GM12878 (cell line): ENCODE data around the gene DIABLO. TPM values are rescaled to one million over a fixed set of nuclear protein-coding genes. Genes with fewer than 3 reads are reported as not detected.

Experiments used
- ATAC-seq: fragments of 200-7000 bp; cut with Tn5 transposase; 3 replicates; pipeline ENCODE4 v1.9.1; 2020; ENCODE audit warnings: mild to moderate bottlenecking, moderate library complexity
- BruUV-seq: library from RNA; stranded (reverse); fragments of 400-500 nt; replicated peaks from 2 replicates; lab custom pipeline; 2021; lab: Mats Ljungman, UMichigan
- CTCF ChIA-PET: fragments of 300-600 bp; sonication (Branson Sonifier 250); formaldehyde crosslinking; extraction: SDS; loops from one replicate; lab custom pipeline; 2021; ENCODE audit warnings: inconsistent platforms; lab: Yijun Ruan, JAX
- POLR2A ChIA-PET: fragments of 350-600 bp; formaldehyde crosslinking; extraction: SDS; loops from one replicate; lab custom pipeline; 2021; ENCODE audit warnings: inconsistent platforms; lab: Charles Lee
- RAD21 ChIA-PET: fragments of 300-600 bp; sonication (Branson Sonifier 250); formaldehyde crosslinking; loops from one replicate; lab custom pipeline; 2023; ENCODE audit warnings: antibody characterized with exemption; ENCODE audit not compliant: unreplicated experiment; lab: Charles Lee
- SMC1A ChIA-PET: fragments of 300-600 bp; sonication (Branson Sonifier 250); formaldehyde crosslinking; loops from one replicate; lab custom pipeline; 2023; ENCODE audit not compliant: unreplicated experiment, uncharacterized antibody; lab: Charles Lee
- DNase-seq: peaks from one replicate; pipeline ENCODE4 v3.0.0-alpha.2; 2011; ENCODE audit warnings: low read depth, low spot score
- FAIRE-seq: peaks from 3 replicates; lab custom pipeline; 2011; peaks lifted over from hg19 to GRCh38; lab: Jason Lieb, UNC
- H2AFZ ChIP-seq: 2 replicates; pipeline ENCODE4 v1.6.0; 2011; ENCODE audit warnings: low read depth, low read length, control low read depth; ENCODE audit not compliant: control insufficient read depth
- H3K27ac ChIP-seq: 2 replicates; pipeline ENCODE4 v1.5.1; 2011; ENCODE audit warnings: control low read depth; ENCODE audit not compliant: control insufficient read depth, insufficient read depth
- H3K27me3 ChIP-seq, 2 experiments: replicated peaks in 1 of 2; 2 replicates each; pipeline versions ENCODE4 v1.6.0 to v1.6.1; 2011; ENCODE audit warnings: low read length in 1 of 2; ENCODE audit not compliant: control insufficient read depth in 2 of 2, insufficient read depth in 2 of 2
- H3K36me3 ChIP-seq, 2 experiments: 2 replicates each; pipeline ENCODE4 v1.5.1; 2011; ENCODE audit warnings: low read length in 1 of 2; ENCODE audit not compliant: control insufficient read depth in 2 of 2, insufficient read depth in 2 of 2
- H3K4me1 ChIP-seq: 2 replicates; pipeline ENCODE4 v1.6.1; 2011; ENCODE audit warnings: mild to moderate bottlenecking, low read length, moderate library complexity, mixed read lengths; ENCODE audit not compliant: control insufficient read depth, insufficient read depth
- H3K4me2 ChIP-seq: 2 replicates; pipeline ENCODE4 v1.6.0; 2011; ENCODE audit warnings: control low read depth; ENCODE audit not compliant: control insufficient read depth, insufficient read depth
- H3K4me3 ChIP-seq: fragments of 200-600 bp; sonication (generic); 2 replicates; pipeline ENCODE4 v1.5.1; 2016
- H3K79me2 ChIP-seq: 2 replicates; pipeline ENCODE4 v1.6.0; 2011; ENCODE audit warnings: low read length; ENCODE audit not compliant: control insufficient read depth, insufficient read depth
- H3K9ac ChIP-seq: 2 replicates; pipeline ENCODE4 v1.8.0; 2011; ENCODE audit warnings: low read length, control low read depth, mixed read lengths; ENCODE audit not compliant: control insufficient read depth, insufficient read depth
- H3K9me3 ChIP-seq: replicated peaks from 3 replicates; pipeline ENCODE4 v1.5.1; 2011; ENCODE audit warnings: mild to moderate bottlenecking, low read length; ENCODE audit not compliant: control insufficient read depth, insufficient read depth
- H4K20me1 ChIP-seq: 2 replicates; pipeline ENCODE4 v1.6.0; 2011; ENCODE audit not compliant: control insufficient read depth, insufficient read depth
- BMI1 ChIP-seq: fragments of 450-650 bp; IDR thresholded peaks from 2 replicates; pipeline ENCODE4 v1.6.1; 2016; ENCODE audit warnings: mild to moderate bottlenecking, moderate library complexity, borderline replicate concordance
- CHD4 ChIP-seq: fragments of 200-600 bp; sonication (generic); IDR thresholded peaks from 2 replicates; pipeline ENCODE4 v1.6.1; 2016; ENCODE audit warnings: mild to moderate bottlenecking
- FOS ChIP-seq: IDR thresholded peaks from 3 replicates; pipeline ENCODE4 v1.6.1; 2011; ENCODE audit warnings: borderline replicate concordance; ENCODE audit not compliant: insufficient read length; ENCODE audit errors: extremely low read depth
- FOXK2 ChIP-seq: fragments of 450-650 bp; IDR thresholded peaks from 2 replicates; pipeline ENCODE4 v1.6.1; 2017; ENCODE audit warnings: mild to moderate bottlenecking, moderate library complexity
- FOXM1 ChIP-seq: IDR thresholded peaks from 2 replicates; pipeline ENCODE4 v1.6.1; 2012; ENCODE audit warnings: low read depth, mild to moderate bottlenecking, inconsistent platforms, low read length, moderate library complexity
- NFYB ChIP-seq: IDR thresholded peaks from 2 replicates; pipeline ENCODE4 v1.6.1; 2011; ENCODE audit warnings: low read depth, mild to moderate bottlenecking, low read length, improper control_type of control experiment, moderate library complexity; ENCODE audit not compliant: insufficient read depth
- POLR2AphosphoS5 ChIP-seq: IDR thresholded peaks from 2 replicates; pipeline ENCODE4 v1.6.1; 2011; ENCODE audit warnings: mild to moderate bottlenecking, low read length, inconsistent platforms
- RUNX3 ChIP-seq: IDR thresholded peaks from 2 replicates; pipeline ENCODE4 v1.6.1; 2012; ENCODE audit warnings: low read length, inconsistent platforms
- SKIL ChIP-seq: fragments of 450-650 bp; IDR thresholded peaks from 2 replicates; pipeline ENCODE4 v1.6.1; 2017; ENCODE audit warnings: mild to moderate bottlenecking, low read depth, inconsistent platforms; ENCODE audit not compliant: poor library complexity, severe bottlenecking
- ZNF24 ChIP-seq: fragments of 450-650 bp; IDR thresholded peaks from 2 replicates; pipeline ENCODE4 v1.6.1; 2017; ENCODE audit warnings: antibody characterized with exemption, mild to moderate bottlenecking
- WGBS: methylation state at CpG from one replicate; pipeline ENCODE4 v1.1.6; 2016; ENCODE audit warnings: low lambda C conversion rate; ENCODE audit not compliant: insufficient replicate concordance, insufficient coverage; ENCODE audit errors: missing lambda C conversion rate; 5-methylcytosine and 5-hydroxymethylcytosine counted together
- in situ Hi-C: fragments of 300-500 bp; cut with MboI; formaldehyde crosslinking; loops from 9 replicates; pipeline ENCODE4 v1.14.3; 2018; ENCODE audit warnings: mixed read lengths
- intact Hi-C: fragments of 100-400 bp; cut with micrococcal nuclease; formaldehyde crosslinking; loops from one replicate; pipeline ENCODE4 v1.14.2; 2022; ENCODE audit not compliant: unreplicated experiment
- polyA plus RNA-seq, 11 experiments: library from polyadenylated mRNA; depleted of rRNA in 4 of 11; unstranded in 6 of 11; stranded (reverse) in 5 of 11; fragments of >200 nt; fragmentation: Nextera tagmentation in 4 of 11; fragmentation: Illumina TruSeq in 1 of 11; extraction: Ambion mirVana in 4 of 11; extraction: Trizol in 1 of 11; gene quantifications; 1 replicate in 1 of 11; 2 replicates in 10 of 11; pipeline versions ENCODE4 v1.2.1 to v1.2.3, GENCODE V29; 2011 to 2016; ENCODE audit warnings: inconsistent platforms in 2 of 11, missing spikeins in 2 of 11, low read depth in 1 of 11
- total RNA-seq, 4 experiments: library from RNA; depleted of rRNA in 3 of 4; stranded (reverse); fragments of >200 nt in 3 of 4; fragmentation: Illumina TruSeq in 1 of 4; extraction: Trizol in 1 of 4; gene quantifications; 2 replicates each; pipeline versions ENCODE4 v1.2.1 to v1.2.3, GENCODE V29; 2013 to 2021
- TF ChIP-seq, protein P1 (sequence below): fragments of 450-650 bp; formaldehyde crosslinking; IDR thresholded peaks from 2 replicates; pipeline ENCODE4 v1.5.0; 2022; ENCODE audit warnings: mild to moderate bottlenecking, missing genetic modification characterization

Gene DIABLO
- total and polyA plus RNA-seq, 10 of the 15 experiments (the other 5 are each of a cell fraction or from before 2014, with no cell fraction given) = 18.3 to 69.9 (median 46.2) TPM

GRCh38 chr12:122194804-122195203 lies 31.0 kb downstream of the DIABLO start (continued):
- no peak for TF ChIP-seq SKIL
- TF ChIP-seq, all 136 proteins: peak for 0

- in situ Hi-C loops = loop anchor here (5.0 kb wide), 1 partner anchor 135 kb away; no protein-coding TSS in a partner anchor
- CTCF ChIA-PET = interaction anchor here (0.6 to 4.1 kb wide), 4 partner anchors 29 to 347 kb away, joined by 3 to 29 read pairs (median 4); no protein-coding TSS in a partner anchor
- Histone ChIP-seq H3K27me3 (no peaks in the 10 kb centered on the region; a peak in 1 of 4 replicates), H2AFZ (no peak overlapping the region), H3K4me3 (no peak overlapping the region), H3K36me3 (no peaks in the 10 kb centered on the region), H3K4me2 (no peak overlapping the region), H3K79me2 (no peaks in the 10 kb centered on the region), H3K27ac (no peak overlapping the region), H4K20me1 (no peaks in the 10 kb centered on the region), H3K9me3 (peaks cover 3% of the 10 kb centered on the region; the same call in 1 of the 3 replicates), H3K9ac (no peak overlapping the region), H3K4me1 (no peaks in the 10 kb centered on the region)
- intact Hi-C loops = no loop called here
- FAIRE-seq (no peak), ATAC-seq (no peak), DNase-seq (no peak)
- no peak for TF ChIP-seq FOS
- no peak for TF ChIP-seq BMI1
- TF ChIP-seq FOXK2 = no peak
- no peak for TF ChIP-seq CHD4
- TF ChIP-seq RUNX3 = no peak
- TF ChIP-seq, protein P1, sequence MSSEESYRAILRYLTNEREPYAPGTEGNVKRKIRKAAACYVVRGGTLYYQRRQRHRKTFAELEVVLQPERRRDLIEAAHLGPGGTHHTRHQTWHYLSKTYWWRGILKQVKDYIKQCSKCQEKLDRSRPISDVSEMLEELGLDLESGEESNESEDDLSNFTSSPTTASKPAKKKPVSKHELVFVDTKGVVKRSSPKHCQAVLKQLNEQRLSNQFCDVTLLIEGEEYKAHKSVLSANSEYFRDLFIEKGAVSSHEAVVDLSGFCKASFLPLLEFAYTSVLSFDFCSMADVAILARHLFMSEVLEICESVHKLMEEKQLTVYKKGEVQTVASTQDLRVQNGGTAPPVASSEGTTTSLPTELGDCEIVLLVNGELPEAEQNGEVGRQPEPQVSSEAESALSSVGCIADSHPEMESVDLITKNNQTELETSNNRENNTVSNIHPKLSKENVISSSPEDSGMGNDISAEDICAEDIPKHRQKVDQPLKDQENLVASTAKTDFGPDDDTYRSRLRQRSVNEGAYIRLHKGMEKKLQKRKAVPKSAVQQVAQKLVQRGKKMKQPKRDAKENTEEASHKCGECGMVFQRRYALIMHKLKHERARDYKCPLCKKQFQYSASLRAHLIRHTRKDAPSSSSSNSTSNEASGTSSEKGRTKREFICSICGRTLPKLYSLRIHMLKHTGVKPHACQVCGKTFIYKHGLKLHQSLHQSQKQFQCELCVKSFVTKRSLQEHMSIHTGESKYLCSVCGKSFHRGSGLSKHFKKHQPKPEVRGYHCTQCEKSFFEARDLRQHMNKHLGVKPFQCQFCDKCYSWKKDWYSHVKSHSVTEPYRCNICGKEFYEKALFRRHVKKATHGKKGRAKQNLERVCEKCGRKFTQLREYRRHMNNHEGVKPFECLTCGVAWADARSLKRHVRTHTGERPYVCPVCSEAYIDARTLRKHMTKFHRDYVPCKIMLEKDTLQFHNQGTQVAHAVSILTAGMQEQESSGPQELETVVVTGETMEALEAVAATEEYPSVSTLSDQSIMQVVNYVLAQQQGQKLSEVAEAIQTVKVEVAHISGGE (CRISPR knock-in tag) = no peak
- no peak for TF ChIP-seq ZNF24
- TF ChIP-seq FOXM1 = no peak
- TF ChIP-seq NFYB = no peak
- TF ChIP-seq POLR2AphosphoS5 = no peak
- RAD21 ChIA-PET = no interaction called here
- no TSS peak for BruUV-seq
- SMC1A ChIA-PET = interaction anchor here (0.9 to 1.2 kb wide), 3 partner anchors 69 to 139 kb away, joined by 3 to 4 read pairs (median 3); no protein-coding TSS in a partner anchor
- 52% methylated on average over 11 of the region's 11 CpGs for WGBS
- POLR2A ChIA-PET = no interaction called here
Measured at GRCh38 chr12:122192441-122192840, 33.4 kb downstream of the DIABLO start.
